KBM-7 (cell line): ENCODE data around the gene PRAMEF17.
"Not testable (repeated sequence)": the region's sequence is repeated elsewhere in the genome, so short reads cannot be mapped to it uniquely, and the experiment has no call there.

ENCODE experiments used
- DNase-seq: peaks from one replicate; pipeline ENCODE4 v3.0.0-alpha.2; 2015
- in situ Hi-C: fragments of 300-500 bp; cut with MboI; formaldehyde crosslinking; loops from 2 replicates; pipeline ENCODE4 v1.14.3; 2020; ENCODE audit warnings: low sequenced_read_pairs, low pct_unique_long_range_greater_than_20kb, mixed read lengths

The PRAMEF17 gene

GRCh38 chr1:13389332-13389731 is at the start of gene PRAMEF17:
Gene PRAMEF17 (plus strand): TSS chr1:13389632. CDS start chr1:13389658, 26 bp downstream.
- DNase-seq, in situ Hi-C loops: not testable (repeated sequence)

GRCh38 chr1:13342496-13342895 is 46.9 kb upstream of the PRAMEF17 start:
- DNase-seq, in situ Hi-C loops: not testable (repeated sequence)

GRCh38 chr1:13347034-13347433 is 42.4 kb upstream of the PRAMEF17 start, which contains the start of gene PRAMEF14:
Gene PRAMEF14 (minus strand): TSS chr1:13347134. CDS start chr1:13345314, 1,820 bp downstream.
- DNase-seq, in situ Hi-C loops: not testable (repeated sequence)

GRCh38 chr1:13353476-13353875 is 36.0 kb upstream of the PRAMEF17 start:
- DNase-seq, in situ Hi-C loops: not testable (repeated sequence)

GRCh38 chr1:13354475-13354874 is 35.0 kb upstream of the PRAMEF17 start:
- DNase-seq, in situ Hi-C loops: not testable (repeated sequence)

- in situ Hi-C loops: not testable (repeated sequence)
- peak; percentile 59 for DNase-seq
Observed at GRCh38 chr1:13356774-13357173, 32.7 kb upstream of the PRAMEF17 start.

GRCh38 chr1:13362364-13362763 is 27.1 kb upstream of the PRAMEF17 start:
- DNase-seq, in situ Hi-C loops: not testable (repeated sequence)

- DNase-seq, in situ Hi-C loops: not testable (repeated sequence)
Observed at GRCh38 chr1:13364928-13365327, 24.5 kb upstream of the PRAMEF17 start.

- in situ Hi-C loops, DNase-seq: not testable (repeated sequence)
Observed at GRCh38 chr1:13366536-13366935, 22.9 kb upstream of the PRAMEF17 start.

GRCh38 chr1:13368544-13368943 is 20.9 kb upstream of the PRAMEF17 start:
- in situ Hi-C loops: not testable (repeated sequence)
- peak; percentile 35 for DNase-seq

GRCh38 chr1:13378983-13379382 is 10.4 kb upstream of the PRAMEF17 start:
- DNase-seq, in situ Hi-C loops: not testable (repeated sequence)

GRCh38 chr1:13380380-13380779 is 9.1 kb upstream of the PRAMEF17 start:
- DNase-seq, in situ Hi-C loops: not testable (repeated sequence)

GRCh38 chr1:13393004-13393403 is 3.6 kb downstream of the PRAMEF17 start:
- DNase-seq, in situ Hi-C loops: not testable (repeated sequence)

GRCh38 chr1:13394761-13395160 is 5.3 kb downstream of the PRAMEF17 start:
- DNase-seq, in situ Hi-C loops: not testable (repeated sequence)

- DNase-seq, in situ Hi-C loops: not testable (repeated sequence)
Observed at GRCh38 chr1:13395311-13395710, 5.9 kb downstream of the PRAMEF17 start.

GRCh38 chr1:13407811-13408210 is 18.4 kb downstream of the PRAMEF17 start:
- DNase-seq: no peak
- in situ Hi-C loops: no loop called here

GRCh38 chr1:13410150-13410549 is 20.7 kb downstream of the PRAMEF17 start, which contains the start of gene PRAMEF20:
Gene PRAMEF20 (plus strand): TSS chr1:13410450. CDS start chr1:13416355, 5,905 bp downstream.
- in situ Hi-C loops: not testable (repeated sequence)

GRCh38 chr1:13430495-13430894 is 41.1 kb downstream of the PRAMEF17 start:
- no peak for DNase-seq
- in situ Hi-C loops: no loop called here

More at GRCh38 chr1:13410150-13410549, 20.7 kb downstream of the PRAMEF17 start, which contains the start of gene PRAMEF20:
- DNase-seq: not testable (repeated sequence)

GRCh38 chr1:13432251-13432650 is 42.8 kb downstream of the PRAMEF17 start:
- in situ Hi-C loops: no loop called here
- no peak for DNase-seq

GRCh38 chr1:13433694-13434358 is 44.4 kb downstream of the PRAMEF17 start:
- in situ Hi-C loops, DNase-seq: not testable (repeated sequence)
